GM12892 (cell line): ENCODE data around the gene HPS4.

ENCODE experiments used
- POLR2A ChIP-seq: IDR thresholded peaks from 2 replicates; pipeline ENCODE4 v1.6.1; 2011; ENCODE audit warnings: low read depth, low read length, control low read depth
- POLR2AphosphoS5 ChIP-seq: IDR thresholded peaks from 2 replicates; pipeline ENCODE4 v1.6.1; 2011; ENCODE audit warnings: low read depth, low read length, control low read depth
- TAF1 ChIP-seq: IDR thresholded peaks from 2 replicates; pipeline ENCODE4 v1.6.1; 2011; ENCODE audit warnings: low read depth, mild to moderate bottlenecking, control low read depth, low read length, borderline replicate concordance

GRCh38 chr22:26460202-26460601 lies 23.4 kb downstream of the HPS4 start:
- TF ChIP-seq POLR2AphosphoS5: no peak
- TF ChIP-seq POLR2A: no peak
- no peak for TF ChIP-seq TAF1
